ENCODE measurements around the gene KCNG2. TPM values are rescaled to one million over a fixed set of nuclear protein-coding genes. Genes with fewer than 3 reads are reported as not detected.
A peak's percentile ranks its signal among the peaks of the same experiment; 100 is the strongest.

Gene KCNG2
- total and polyA plus RNA-seq, 4 experiments from 2014 or later: not detected

GRCh38 chr18:79939096-79939495 is 141.4 kb downstream of the KCNG2 start:
- Histone ChIP-seq H3K4me1 (ENCODE audit: insufficient read depth, low read length) (peaks cover 4% of the 10 kb centered on the region), H3K27me3 (ENCODE audit: insufficient read depth, low read length) (no peaks in the 10 kb centered on the region), H3K9me3 (ENCODE audit: control insufficient read depth in 1 of 2, low read length in 2 of 2) (peaks cover 0 to 4% of the 10 kb centered on the region in 2 donors), H3K27ac (ENCODE audit: low read depth, low read length) (no peak overlapping the region), H3K36me3 (ENCODE audit: insufficient read depth, low read length) (peaks cover 12% of the 10 kb centered on the region), H3K4me3 (ENCODE audit: low read length in 2 of 2) (no peak overlapping the region)
- Mint-ChIP-seq H3K36me3 (peaks cover 75% of the 10 kb centered on the region in 2 donors), H3K9me3 (peaks cover 0 to 40% (median 19%) of the 10 kb centered on the region in 8 donors), H3K27ac (no peak overlapping the region), H3K4me3 (no peak overlapping the region), H3K4me1 (peaks cover 5 to 27% (median 12%) of the 10 kb centered on the region in 4 donors), H3K27me3 (no peaks in the 10 kb centered on the region)
- DNase-seq: no peak
- CTCF ChIA-PET (ENCODE audit: partially characterized antibody): no interaction called here
- POLR2A ChIA-PET (ENCODE audit: partially characterized antibody): no interaction called here
- intact Hi-C loops (cut with micrococcal nuclease): no loop called here

- Mint-ChIP-seq H3K27ac (peak overlapping the region in 1 of 7 donors; percentile 61), H3K4me3 (peak overlapping the region in 1 of 8 donors; percentile 21), H3K36me3 (peaks cover 63 to 67% of the 10 kb centered on the region in 2 donors), H3K9me3 (peaks cover 0 to 28% (median 14%) of the 10 kb centered on the region in 8 donors), H3K27me3 (no peaks in the 10 kb centered on the region), H3K4me1 (peaks cover 10 to 39% (median 20%) of the 10 kb centered on the region in 4 donors)
- DNase-seq: no peak
- no peaks in the 10 kb centered on the region for H3K9me3 ChIP-seq (ENCODE audit: control insufficient read depth in 1 of 2, low read length in 2 of 2)
- no peak overlapping the region for H3K27ac ChIP-seq (ENCODE audit: low read depth, low read length)
- peaks cover 12% of the 10 kb centered on the region for H3K36me3 ChIP-seq (ENCODE audit: insufficient read depth, low read length)
- no peak overlapping the region for H3K4me3 ChIP-seq (ENCODE audit: low read length in 2 of 2)
- H3K4me1 ChIP-seq (ENCODE audit: insufficient read depth, low read length): peaks cover 16% of the 10 kb centered on the region
- POLR2A ChIA-PET (ENCODE audit: partially characterized antibody): no interaction called here
- CTCF ChIA-PET (ENCODE audit: partially characterized antibody): no interaction called here
- intact Hi-C loops (cut with micrococcal nuclease): no loop called here
- H3K27me3 ChIP-seq (ENCODE audit: insufficient read depth, low read length): no peaks in the 10 kb centered on the region
Measured at GRCh38 chr18:79940126-79940813, 142.5 kb downstream of the KCNG2 start.

- H3K4me1 ChIP-seq (ENCODE audit: insufficient read depth, low read length): peaks cover 18% of the 10 kb centered on the region
- no peaks in the 10 kb centered on the region for H3K9me3 ChIP-seq (ENCODE audit: control insufficient read depth in 1 of 2, low read length in 2 of 2)
- POLR2A ChIA-PET (ENCODE audit: partially characterized antibody): no interaction called here
- CTCF ChIA-PET (ENCODE audit: partially characterized antibody): no interaction called here
- no peak overlapping the region for H3K27ac ChIP-seq (ENCODE audit: low read depth, low read length)
- Mint-ChIP-seq H3K9me3 (peaks cover 0 to 21% (median 9%) of the 10 kb centered on the region in 8 donors), H3K36me3 (peaks cover 57 to 60% of the 10 kb centered on the region in 2 donors), H3K27ac (peak overlapping the region in 1 of 7 donors; percentile 61), H3K27me3 (no peaks in the 10 kb centered on the region), H3K4me1 (peaks cover 11 to 45% (median 23%) of the 10 kb centered on the region in 4 donors), H3K4me3 (no peak overlapping the region)
- intact Hi-C loops (cut with micrococcal nuclease): no loop called here
- peaks cover 12% of the 10 kb centered on the region for H3K36me3 ChIP-seq (ENCODE audit: insufficient read depth, low read length)
- no peak for DNase-seq
- no peaks in the 10 kb centered on the region for H3K27me3 ChIP-seq (ENCODE audit: insufficient read depth, low read length)
- no peak overlapping the region for H3K4me3 ChIP-seq (ENCODE audit: low read length in 2 of 2)
Measured at GRCh38 chr18:79940814-79941472, 143.2 kb downstream of the KCNG2 start.

- CTCF ChIA-PET (ENCODE audit: partially characterized antibody): no interaction called here
- DNase-seq: no peak
- intact Hi-C loops (cut with micrococcal nuclease): no loop called here
- Mint-ChIP-seq H3K9me3 (peaks cover 0 to 15% (median 5%) of the 10 kb centered on the region in 8 donors), H3K27me3 (no peaks in the 10 kb centered on the region), H3K36me3 (peaks cover 50 to 53% of the 10 kb centered on the region in 2 donors), H3K27ac (no peak overlapping the region), H3K4me3 (no peak overlapping the region), H3K4me1 (peaks cover 11 to 51% (median 26%) of the 10 kb centered on the region in 4 donors)
- Histone ChIP-seq H3K27me3 (ENCODE audit: insufficient read depth, low read length) (no peaks in the 10 kb centered on the region), H3K4me1 (ENCODE audit: insufficient read depth, low read length) (peaks cover 18% of the 10 kb centered on the region), H3K36me3 (ENCODE audit: insufficient read depth, low read length) (peaks cover 12% of the 10 kb centered on the region), H3K4me3 (ENCODE audit: low read length in 2 of 2) (no peak overlapping the region), H3K9me3 (ENCODE audit: control insufficient read depth in 1 of 2, low read length in 2 of 2) (no peaks in the 10 kb centered on the region), H3K27ac (ENCODE audit: low read depth, low read length) (no peak overlapping the region)
- POLR2A ChIA-PET (ENCODE audit: partially characterized antibody): no interaction called here
Measured at GRCh38 chr18:79941473-79942119, 143.9 kb downstream of the KCNG2 start.

GRCh38 chr18:79942211-79942610 is 144.5 kb downstream of the KCNG2 start:
- peaks cover 12% of the 10 kb centered on the region for H3K36me3 ChIP-seq (ENCODE audit: insufficient read depth, low read length)
- CTCF ChIA-PET (ENCODE audit: partially characterized antibody): no interaction called here
- Mint-ChIP-seq H3K27me3 (no peaks in the 10 kb centered on the region), H3K36me3 (peaks cover 44 to 47% of the 10 kb centered on the region in 2 donors), H3K4me3 (no peak overlapping the region), H3K27ac (no peak overlapping the region), H3K4me1 (peaks cover 11 to 54% (median 26%) of the 10 kb centered on the region in 4 donors), H3K9me3 (peaks cover 0 to 10% (median 4%) of the 10 kb centered on the region in 8 donors)
- H3K4me3 ChIP-seq (ENCODE audit: low read length in 2 of 2): no peak overlapping the region
- H3K9me3 ChIP-seq (ENCODE audit: control insufficient read depth in 1 of 2, low read length in 2 of 2): no peaks in the 10 kb centered on the region
- no peaks in the 10 kb centered on the region for H3K27me3 ChIP-seq (ENCODE audit: insufficient read depth, low read length)
- POLR2A ChIA-PET (ENCODE audit: partially characterized antibody): no interaction called here
- intact Hi-C loops (cut with micrococcal nuclease): no loop called here
- DNase-seq: no peak
- peaks cover 18% of the 10 kb centered on the region for H3K4me1 ChIP-seq (ENCODE audit: insufficient read depth, low read length)
- no peak overlapping the region for H3K27ac ChIP-seq (ENCODE audit: low read depth, low read length)

- H3K4me3 Mint-ChIP-seq: peak overlapping the region in 1 of 8 donors; percentile 36
- H3K27me3 Mint-ChIP-seq: no peaks in the 10 kb centered on the region
- intact Hi-C loops (cut with micrococcal nuclease): no loop called here
- no peak overlapping the region for H3K27ac Mint-ChIP-seq
- peaks cover 38 to 41% of the 10 kb centered on the region in 2 donors for H3K36me3 Mint-ChIP-seq
- Histone ChIP-seq H3K4me3 (ENCODE audit: low read length in 2 of 2) (no peak overlapping the region), H3K4me1 (ENCODE audit: insufficient read depth, low read length) (peaks cover 22% of the 10 kb centered on the region), H3K27ac (ENCODE audit: low read depth, low read length) (no peak overlapping the region), H3K27me3 (ENCODE audit: insufficient read depth, low read length) (no peaks in the 10 kb centered on the region), H3K36me3 (ENCODE audit: insufficient read depth, low read length) (peaks cover 12% of the 10 kb centered on the region), H3K9me3 (ENCODE audit: control insufficient read depth in 1 of 2, low read length in 2 of 2) (no peaks in the 10 kb centered on the region)
- H3K9me3 Mint-ChIP-seq: peaks cover 0 to 4% (median 0%) of the 10 kb centered on the region in 8 donors
- POLR2A ChIA-PET (ENCODE audit: partially characterized antibody): no interaction called here
- no peak for DNase-seq
- peaks cover 10 to 58% (median 23%) of the 10 kb centered on the region in 4 donors for H3K4me1 Mint-ChIP-seq
- CTCF ChIA-PET (ENCODE audit: partially characterized antibody): no interaction called here
Measured at GRCh38 chr18:79942786-79943607, 145.3 kb downstream of the KCNG2 start.
